ENCODE measurements around the gene IMMP2L.
"Not testable (repeated sequence)": the region's sequence is repeated elsewhere in the genome, so short reads cannot be mapped to it uniquely, and the experiment has no call there.

IMMP2L gene

DNA sequence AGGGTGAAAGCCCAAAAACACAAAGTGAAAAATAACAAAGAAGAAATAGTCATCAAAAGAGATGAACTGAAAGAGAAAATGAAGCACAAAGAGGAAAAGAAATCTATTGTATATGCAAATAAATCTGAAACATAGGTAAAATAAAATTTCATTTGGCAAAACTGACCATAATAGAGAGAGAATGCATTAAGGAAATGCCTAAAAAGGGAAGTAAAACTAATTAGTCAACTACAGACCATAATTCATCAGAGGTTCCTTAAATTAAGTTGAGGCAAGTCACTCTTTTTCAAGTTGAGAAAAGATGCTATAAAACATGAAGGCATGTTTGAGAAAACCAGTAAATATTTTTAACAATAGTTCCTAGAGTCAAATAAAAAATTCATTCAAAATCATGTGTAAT is 238.1 kb downstream of the IMMP2L start:
- DNase-seq: no peak

DNA sequence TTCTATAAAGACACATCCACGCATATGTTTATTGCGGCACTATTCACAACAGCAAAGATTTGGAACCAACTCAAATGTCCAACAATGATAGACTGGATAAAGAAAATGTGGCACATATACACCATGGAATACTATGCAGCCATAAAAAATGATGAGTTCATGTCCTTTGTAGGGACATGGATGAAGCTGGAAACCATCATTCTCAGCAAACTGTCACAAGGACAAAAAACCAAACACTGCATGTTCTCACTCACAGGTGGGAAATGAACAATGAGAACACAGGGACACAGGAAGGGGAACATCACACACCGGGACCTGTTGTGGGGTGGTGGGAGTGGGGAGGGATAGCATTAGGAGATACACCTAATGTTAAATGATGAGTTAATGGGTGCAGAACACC is 238.6 kb downstream of the IMMP2L start:
- not testable (repeated sequence) for DNase-seq

DNA sequence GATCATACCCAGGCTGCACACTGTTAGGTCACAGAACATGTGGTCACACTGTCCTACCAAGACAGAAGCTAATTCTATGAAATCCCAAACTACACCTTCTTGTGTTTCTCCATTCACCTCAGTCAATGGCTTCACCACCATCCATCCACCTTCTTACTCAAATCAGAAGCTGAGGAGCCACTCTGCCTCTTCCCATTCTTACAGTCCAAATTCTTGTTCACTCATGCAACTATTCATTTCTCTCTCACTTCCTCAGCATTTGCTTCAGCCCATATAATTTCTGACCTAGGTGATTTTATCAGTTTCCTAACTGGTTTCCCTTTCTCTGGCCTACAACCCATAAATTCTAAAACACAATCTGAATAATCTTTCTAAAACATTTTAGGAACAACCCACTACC is 242.2 kb downstream of the IMMP2L start:
- DNase-seq: no peak

DNA sequence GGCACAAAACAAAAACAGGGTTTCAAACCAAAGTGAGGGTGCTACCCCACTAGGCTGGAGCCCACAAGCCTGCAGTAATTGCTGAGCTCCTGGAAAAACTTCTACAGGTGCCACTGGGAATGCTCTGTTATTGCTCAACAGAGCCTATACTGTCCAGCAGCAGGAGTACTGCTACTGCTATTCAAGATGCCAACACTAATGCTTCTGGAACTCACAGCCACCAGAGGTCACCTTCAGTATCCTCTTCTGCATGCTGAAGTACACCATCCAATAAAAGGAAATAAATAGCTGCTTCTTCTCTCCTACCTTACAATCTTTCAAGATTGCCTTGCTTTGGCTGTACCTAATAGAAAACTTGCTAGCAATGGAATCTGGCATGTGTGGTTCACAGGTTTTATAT is 249.3 kb downstream of the IMMP2L start:
- DNase-seq: no peak

DNA sequence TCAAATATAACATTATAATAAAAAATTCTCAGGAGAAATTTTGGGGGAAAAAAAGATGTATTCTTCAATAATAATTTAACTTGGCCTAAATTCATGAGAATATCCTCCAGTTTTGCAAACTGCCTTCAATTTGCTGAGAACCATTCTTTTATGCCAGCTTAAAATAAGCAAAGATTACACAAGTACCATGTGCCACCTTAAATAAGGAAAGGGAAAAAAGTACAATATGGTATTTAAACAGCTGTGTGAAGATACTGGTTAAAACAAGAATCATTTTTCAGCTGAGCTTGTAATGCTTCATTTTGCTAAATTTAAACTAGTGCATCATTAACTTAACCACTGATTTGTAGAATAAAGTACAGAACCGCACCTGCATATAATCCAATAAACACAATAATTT is 253.6 kb downstream of the IMMP2L start:
- no peak for DNase-seq

DNA sequence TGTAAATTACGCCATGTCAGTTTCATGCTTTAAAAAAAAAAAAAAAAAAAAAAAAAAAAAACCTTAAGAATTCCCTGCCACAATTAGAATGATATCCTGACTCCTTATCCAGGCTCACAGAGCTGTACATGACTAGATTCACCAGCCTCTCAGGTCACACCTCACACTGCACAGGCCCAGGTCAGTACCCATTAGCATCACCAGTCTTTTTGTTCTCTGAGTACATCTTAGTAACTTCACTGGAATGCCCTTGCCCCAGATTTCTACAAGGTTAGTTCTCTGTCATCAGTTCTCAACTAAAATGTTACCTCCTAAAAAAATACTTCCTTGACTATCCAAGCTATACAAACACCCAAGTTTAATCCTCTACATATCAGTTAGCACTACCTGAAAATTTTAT is 260.4 kb downstream of the IMMP2L start:
- DNase-seq: no peak

DNA sequence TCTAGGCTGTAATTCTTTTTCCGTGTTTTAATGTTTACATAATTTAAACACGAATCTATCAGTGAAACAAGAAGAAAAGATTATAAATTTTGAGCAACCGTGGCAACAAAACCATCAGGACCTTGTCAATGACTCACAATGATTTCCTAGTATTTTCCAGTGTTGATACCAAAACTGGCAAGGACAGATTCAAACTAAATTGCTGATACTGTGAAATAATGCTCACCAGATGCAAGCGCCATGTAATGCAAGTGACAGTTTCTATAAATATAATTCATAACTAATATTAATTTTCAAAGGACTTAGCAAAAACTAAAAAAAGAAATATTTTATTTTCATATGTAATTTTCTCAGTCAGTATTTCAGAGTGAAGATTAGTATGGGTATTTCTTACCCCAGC is 267.8 kb downstream of the IMMP2L start:
- DNase-seq: no peak

DNA sequence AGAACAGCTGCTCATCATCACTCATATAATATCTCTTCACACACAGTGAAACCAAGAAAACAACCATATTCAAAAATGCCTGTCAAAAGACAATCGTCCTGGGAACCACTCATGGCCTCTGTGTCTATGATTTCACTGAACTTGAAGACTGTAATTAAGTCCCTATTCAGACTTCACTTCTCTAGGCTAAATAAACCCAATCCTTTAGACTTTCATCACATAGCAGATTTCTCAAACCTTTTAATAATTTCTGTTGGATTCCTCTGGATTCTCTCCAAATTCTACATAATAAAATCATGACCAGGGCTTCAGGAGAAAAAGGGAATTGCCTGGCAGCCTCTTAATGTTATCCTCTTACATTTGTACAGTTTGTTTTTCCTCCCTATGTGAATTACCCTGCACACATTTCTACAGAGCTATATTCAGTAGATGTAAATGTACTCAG is 270.2 kb downstream of the IMMP2L start:
- no peak for DNase-seq

DNA sequence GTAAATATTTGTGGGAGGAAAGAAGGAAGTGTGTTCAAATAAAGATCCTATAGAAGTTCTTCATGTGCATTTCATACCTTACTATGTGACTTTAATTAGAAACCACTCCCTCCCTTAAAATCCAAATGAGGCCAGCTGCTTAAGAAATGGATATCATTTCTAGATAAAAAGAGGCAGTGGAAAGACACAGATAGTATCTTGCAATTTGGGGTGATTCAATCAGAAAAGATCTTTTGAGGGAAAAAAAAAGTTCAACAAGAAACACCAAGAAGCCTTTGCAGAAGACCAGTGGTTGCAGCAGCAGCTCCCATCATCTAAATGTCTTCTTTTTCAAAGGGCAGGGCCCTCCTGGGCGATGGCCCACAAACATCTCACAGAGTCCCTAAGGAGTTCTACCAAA is 271.3 kb downstream of the IMMP2L start:
- DNase-seq: no peak

DNA sequence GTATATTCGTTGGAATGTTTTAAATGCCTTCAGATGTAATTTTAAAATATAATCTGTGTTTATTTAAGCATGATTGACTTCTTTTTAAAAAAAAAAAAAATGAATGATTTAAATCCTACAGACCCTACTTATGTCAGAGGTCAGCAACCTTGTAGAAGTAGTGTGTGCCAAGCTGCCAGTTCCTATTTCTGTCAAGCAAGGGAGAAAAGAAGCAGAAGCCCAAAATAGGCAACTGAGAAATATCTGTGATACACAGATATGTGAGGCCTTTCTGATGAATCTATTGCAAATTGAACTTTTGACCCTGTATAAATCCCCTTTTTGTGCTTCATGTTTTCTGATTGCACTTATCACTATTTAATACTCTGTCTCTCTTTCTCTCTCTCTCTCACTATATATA is 271.9 kb downstream of the IMMP2L start:
- DNase-seq: no peak

DNA sequence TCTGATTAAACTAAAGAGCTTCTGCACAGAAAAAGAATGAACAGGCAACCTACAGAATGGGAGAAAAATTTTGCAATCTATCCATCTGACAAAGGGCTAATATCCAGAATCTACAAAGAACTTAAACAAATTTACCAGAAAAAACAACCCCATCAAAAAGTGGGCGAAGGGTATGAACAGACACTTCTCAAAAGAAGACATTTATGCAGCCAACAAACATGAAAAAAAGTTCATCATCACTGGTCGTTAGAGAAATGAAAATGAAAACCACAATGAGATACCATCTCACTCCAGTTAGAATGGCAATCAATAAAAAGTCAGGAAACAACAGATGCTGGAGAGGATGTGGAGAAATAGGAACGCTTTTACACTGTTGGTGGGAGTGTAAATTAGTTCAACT is 273.9 kb downstream of the IMMP2L start:
- DNase-seq: not testable (repeated sequence)

DNA sequence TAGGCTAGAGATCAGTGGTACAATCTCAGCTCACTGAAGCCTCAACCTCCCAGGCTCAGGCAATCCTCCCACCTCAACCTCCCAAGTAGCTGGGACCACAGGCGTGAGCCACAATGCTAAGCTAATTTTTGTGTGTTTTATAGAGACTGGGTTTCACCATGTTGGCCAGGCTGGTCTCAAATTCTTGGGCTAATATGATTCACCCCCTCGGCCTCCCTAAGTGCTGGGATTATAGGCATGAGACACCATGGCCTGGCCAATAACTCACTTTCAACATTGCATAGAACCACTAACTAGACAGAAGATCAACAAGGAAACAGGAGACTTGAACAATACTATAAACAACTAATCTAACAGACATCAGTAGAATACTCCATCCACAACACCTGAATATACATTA is 279.7 kb downstream of the IMMP2L start:
- DNase-seq: no peak

DNA sequence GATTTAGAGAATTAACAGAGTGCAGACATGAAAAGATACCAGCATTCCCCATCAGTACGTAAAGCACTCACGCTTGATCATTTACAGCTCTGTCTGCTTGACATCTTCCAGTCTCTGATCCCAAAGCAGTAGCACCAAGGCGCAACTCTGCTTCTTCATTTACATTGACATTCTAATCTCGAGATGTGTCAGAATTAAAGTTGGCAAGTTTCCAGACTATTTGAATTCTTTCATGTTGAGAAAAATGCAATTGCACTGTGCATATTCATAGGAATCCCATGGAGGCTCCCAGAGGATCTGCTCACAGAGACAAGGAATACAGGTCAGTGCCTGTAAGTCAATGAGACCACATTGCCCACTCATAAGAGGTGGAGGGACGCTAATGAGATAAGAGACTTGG is 287.4 kb downstream of the IMMP2L start:
- DNase-seq: no peak

DNA sequence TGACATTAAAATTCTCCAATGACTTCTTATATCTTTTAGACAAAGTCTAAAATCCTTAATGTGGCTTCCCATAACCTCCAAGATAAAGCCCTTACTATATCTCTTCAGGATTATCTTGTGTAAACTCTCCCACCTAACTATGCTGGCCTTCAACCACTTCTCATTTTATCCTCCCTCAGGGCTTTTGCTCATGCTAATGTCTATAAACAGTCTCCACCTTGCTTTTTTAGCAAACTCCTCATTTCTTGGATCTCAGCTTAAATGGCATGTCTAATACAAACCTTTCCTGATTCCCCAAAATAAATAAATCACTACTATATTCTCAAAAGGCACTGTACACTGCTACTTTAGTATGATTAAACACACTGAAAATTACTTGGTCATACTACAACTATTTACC is 290.2 kb downstream of the IMMP2L start:
- no peak for DNase-seq

DNA sequence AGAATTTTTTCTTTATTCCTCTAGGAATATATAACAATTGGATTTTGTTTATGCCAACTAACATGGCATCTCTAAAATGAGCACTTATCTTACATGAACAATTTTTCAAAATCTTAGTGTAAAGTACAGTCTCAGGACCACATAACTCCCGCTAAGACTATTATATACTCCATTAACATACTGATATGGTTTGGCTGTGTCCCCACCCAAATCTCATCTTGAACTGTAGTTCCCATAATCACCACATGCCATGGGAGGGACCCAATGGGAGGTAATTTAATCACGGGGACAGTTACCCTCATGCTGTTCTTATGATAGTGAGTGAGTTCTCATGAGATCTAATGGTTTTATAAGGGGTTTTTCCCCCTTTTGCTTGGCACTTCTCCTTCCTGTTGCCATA is 291.5 kb downstream of the IMMP2L start:
- not testable (repeated sequence) for DNase-seq

DNA sequence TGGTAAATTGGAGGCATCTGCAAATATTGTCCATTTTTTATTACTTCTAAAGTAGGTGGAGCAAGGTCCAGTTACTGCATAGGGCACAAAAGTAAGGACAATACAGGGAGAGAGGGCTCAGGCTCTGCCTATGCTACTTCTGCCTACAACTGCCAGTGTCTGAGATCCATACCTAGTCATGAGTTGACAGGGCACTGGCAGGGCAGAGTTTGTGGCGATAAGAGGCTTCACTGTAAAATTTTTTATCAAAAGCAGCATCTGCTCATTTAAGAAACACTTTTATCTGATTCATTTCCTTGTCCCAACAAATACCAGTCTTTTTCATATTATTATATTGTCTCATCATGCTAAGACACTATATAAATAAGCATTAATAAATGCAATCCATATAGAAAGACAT is 293.4 kb downstream of the IMMP2L start:
- no peak for DNase-seq

DNA sequence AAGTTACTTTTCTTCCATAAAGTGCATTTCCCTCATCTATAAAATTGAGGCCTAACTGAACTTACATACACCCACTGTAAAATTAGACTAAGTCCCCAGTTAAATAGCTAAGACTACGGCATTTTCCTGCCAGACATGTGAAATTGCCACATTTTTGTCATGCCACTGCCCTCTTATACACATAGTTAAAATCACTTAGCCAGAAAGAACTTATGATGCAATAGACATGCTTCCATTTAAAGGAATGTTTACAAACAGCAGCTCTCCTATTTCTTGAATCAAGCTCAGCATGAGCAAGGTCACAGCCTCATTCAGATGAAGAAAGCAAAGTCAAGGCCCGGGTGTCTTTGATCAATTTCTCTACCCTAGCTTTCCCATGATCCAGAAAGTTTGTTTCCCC is 295.7 kb downstream of the IMMP2L start:
- no peak for DNase-seq

DNA sequence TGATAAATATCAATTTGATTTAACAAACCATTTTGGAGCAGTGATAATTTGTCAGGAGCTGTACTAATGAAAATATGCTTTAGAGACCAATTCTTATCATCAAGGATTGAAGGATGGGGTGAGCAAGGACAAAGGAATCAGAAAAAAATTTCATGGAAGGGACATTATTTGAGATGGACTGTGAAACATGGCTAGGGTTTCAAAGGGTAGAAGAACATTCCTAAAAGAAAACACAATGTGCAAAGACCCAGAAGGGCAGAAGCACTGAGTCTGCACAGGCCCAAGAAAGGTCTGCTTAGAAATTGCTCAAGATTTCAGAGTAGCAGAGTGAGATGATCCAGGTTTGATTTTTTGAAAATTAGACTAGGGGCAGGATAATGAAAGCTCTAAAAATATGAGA is 296.9 kb downstream of the IMMP2L start:
- DNase-seq: no peak

DNA sequence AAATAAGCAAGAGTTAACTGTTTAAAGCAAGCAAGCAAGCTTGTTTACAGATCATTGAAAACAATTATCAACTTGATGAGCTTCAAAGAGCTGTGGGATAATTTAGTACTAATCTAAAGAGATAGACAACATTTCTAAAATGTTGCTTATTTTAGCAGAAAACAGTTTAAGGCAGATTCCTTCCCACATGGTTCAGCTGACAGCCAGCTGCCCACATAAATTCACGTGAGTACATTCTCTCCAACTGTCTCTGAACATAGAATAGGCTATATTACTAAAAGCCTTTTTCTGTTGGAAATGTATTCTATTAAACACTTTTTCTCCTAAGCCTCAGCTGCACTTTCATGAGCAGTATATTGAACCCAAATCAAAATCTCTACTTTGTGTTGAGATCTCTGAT is 297.3 kb downstream of the IMMP2L start:
- no peak for DNase-seq

DNA sequence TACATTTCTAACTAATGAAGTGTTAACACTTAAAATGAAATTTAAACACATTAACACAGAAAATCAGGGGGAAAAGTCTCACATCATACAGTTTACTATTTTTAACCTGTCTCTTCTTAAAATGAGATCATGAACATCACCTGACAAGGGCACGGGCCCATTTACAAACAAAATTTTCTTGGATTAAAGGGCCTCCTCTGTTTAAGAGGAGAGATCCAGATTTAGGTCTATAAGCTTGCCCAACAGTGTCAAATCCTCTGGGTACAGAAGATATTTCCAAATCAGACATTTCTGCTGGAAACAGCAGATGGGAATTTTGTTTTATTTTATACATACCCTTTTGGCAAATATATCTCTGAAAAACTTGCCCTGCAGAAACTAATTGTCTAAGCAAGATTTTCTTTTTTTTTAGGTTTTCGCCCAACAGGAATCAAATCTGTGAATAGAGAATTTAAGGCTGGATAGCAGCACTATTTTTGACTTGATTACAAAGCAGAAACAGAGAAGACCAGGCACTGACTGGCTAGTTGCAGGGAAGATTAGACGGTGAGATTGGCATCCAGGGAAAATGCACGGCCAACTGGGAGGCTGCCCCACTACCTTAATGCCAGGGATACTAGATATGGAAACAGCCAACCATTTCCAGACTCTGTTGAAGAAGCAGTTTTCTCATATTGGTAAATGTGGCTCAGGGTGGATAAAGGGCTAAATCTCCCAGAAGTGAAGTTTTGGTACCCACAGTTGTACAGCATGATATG is 298.0 kb downstream of the IMMP2L start:
- no peak for DNase-seq

DNA sequence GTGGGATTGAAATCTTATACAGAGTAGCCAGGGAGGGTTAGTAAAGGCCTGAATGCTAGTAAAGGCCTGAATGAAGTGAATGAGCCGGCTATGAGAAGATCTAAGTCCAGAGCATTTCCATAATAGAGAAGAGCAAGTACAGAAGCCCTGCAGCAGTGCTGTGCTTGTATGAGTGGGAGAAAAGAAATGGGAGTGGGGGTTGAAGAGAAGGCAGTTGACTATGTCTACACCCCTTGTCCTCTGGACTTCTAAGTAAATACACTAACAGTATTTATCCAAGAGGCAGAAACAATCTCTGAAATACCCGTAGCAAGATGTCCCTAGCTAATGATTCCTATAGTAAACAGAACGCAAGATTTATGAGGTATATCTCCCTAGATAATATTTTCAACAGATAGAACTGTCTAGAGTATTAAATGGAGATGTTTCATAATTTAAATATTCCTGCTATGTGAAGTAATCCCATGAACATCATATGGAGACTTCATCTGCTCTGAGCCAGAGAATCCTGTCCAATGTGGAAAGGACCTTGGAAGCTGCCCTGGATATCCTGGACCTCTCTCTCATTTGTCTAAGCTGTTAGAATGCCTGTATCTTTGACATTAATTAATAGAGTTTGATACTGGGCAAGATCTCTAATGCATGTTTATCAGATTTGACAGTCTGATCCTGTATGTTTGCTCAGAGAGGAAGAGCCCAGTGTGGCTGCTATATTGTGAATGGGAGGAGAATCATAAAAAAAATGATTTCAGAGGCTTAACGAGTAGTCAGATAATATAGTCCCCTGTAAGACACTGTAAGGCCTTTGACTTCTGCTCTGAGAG is 299.8 kb downstream of the IMMP2L start:
- no peak for DNase-seq

DNA sequence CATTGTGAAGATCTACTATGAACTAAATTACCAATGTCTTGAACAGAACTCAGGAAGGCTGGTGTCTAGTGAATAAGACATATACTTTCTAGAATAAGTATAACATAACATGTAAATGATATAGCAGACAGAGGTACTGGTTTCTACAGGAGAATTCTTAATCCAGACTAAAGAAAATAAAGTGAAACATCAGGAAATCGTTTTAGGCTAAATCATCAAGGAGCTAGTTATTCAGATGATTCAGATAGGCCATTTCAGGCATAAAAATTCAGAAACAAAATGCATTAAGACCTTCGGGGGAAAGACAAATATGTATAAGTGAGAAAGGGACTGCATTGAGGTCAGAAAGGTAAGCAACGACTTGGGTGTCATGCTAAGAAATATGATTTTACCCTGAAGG is 300.8 kb downstream of the IMMP2L start:
- DNase-seq: no peak

DNA sequence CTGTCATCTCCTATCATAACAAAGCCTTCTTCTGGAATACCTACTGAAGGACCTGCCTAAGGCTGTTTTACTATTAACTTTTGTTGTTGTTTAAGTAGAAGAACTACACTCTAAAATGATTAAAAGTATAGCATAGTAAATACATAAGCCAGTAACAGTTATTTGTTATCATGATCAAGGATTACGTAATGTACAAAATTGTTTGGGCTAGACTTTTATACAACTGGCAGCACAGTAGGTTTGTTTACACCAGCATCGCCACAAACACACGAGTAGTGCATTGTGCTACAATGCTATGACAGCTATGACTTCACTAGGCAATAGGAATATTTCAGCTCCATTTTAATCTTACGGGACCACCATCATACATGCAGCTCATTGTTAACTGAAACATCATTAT is 302.3 kb downstream of the IMMP2L start:
- no peak for DNase-seq

DNA sequence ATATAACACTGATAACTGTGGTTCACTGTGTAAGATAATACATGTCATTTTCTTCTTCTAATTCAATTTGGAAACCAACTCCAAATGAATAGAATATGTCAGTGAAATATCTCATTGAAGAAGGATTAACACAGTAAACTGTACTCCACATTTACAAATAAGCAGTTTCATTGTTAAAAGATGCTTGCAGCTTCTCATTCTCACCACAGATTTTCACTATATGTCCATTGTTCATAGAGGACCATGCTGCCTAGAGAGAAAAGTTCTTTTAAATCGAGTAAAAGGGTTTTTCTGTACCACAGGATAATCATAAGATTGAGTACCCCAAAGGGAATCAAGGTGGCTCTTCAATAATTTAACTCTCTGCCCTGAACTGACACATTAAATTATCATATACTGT is 305.9 kb downstream of the IMMP2L start:
- DNase-seq: no peak

DNA sequence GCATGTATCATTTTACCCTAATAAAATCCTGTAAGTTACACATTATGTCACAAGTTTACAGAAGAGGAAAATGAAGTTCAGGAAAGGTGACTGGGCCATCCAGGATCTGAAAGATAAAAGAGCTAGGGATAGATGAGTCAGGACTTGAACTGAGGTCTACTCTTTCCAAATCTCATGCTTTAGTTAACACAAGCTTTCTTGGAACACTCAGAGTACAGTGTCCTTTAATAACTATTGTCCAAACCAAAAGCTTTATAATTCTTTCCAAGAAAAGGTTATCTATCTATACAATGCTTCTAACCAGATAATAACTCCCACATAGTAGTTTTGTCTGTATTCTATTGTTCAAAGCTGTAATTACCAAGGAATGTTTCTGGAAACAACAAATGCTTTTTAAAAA is 306.7 kb downstream of the IMMP2L start:
- no peak for DNase-seq
